SK-N-SH treated with all-trans-retinoic acid at 6 μM for 48 hours (cell line): ENCODE data around the gene CYP3A5.

Experiments used
- CSRNP3 ChIP-seq: fragments of 250-450 bp; sonication (Bioruptor Pico); IDR thresholded peaks from 2 replicates; pipeline ENCODE4 v1.5.1; 2021; ENCODE audit warnings: mild to moderate bottlenecking, moderate library complexity
- ESRRG ChIP-seq: fragments of 250-450 bp; sonication (Bioruptor Pico); IDR thresholded peaks from 2 replicates; pipeline ENCODE4 v1.6.1; 2021; ENCODE audit warnings: mild to moderate bottlenecking
- PATZ1 ChIP-seq: fragments of 250-450 bp; sonication (Bioruptor Pico); IDR thresholded peaks from 2 replicates; pipeline ENCODE4 v1.8.0; 2020; ENCODE audit warnings: mild to moderate bottlenecking, moderate library complexity, borderline replicate concordance
- POU6F1 ChIP-seq: fragments of 250-450 bp; sonication (Bioruptor Pico); IDR thresholded peaks from 2 replicates; pipeline ENCODE4 v1.8.0; 2021; ENCODE audit warnings: low read depth, mild to moderate bottlenecking, moderate library complexity, borderline replicate concordance
- ZNF565 ChIP-seq: fragments of 450-650 bp; formaldehyde crosslinking; conservative IDR thresholded peaks from 2 replicates; pipeline ENCODE4 v1.5.0; 2020; ENCODE audit warnings: low read depth, mild to moderate bottlenecking, moderate library complexity

DNA sequence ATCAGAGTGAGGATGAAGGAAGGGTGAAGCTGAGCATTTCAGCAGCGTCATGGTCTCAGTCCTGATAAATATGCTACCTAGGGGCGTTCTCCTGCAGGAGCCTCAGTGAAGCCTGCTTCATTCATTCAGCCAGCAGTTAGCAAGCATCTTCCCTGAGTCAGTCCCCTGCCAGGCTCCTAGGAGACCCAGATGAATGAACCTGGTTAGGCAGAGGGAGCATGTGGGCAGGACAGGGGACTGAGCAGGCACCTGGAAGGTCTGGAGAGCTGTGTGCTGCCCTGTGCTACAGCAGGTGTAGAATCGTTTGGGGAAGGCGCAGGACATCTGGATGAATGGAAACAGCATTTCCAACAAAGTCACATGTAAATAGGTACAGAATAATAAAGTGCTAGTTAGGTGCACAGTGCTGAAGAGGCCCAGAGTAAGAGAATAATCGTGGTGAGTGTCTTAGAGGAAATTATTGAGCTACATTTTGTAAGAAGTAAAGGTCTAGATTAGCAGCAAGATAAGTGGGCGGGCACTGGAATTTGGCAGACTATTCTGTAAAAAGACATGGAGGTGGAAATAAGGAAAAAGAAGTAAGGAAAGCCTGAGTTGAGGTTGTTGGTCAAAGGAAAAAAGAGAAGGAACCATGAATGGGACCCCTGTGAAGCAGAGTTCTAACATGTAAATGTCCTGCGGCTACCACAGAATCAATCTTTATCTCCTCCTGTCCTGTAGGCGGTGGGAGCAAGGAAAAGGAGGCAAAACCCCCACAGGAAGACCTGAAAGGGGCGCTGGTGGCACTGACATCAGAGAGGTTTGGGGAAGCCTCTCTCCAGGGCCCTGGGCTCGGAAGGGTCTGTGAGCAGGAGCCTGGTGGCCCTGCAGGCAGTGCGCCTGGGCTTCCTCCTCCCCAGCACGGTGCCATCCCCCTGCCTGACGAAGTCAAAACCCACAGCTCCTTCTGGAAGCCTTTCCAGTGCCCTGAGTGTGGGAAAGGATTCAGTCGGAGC, 51.0 kb downstream of the CYP3A5 start:
- no peak for TF ChIP-seq ZNF565 (CRISPR knock-in tag)
- TF ChIP-seq POU6F1 (CRISPR knock-in tag) = no peak
- TF ChIP-seq ESRRG (CRISPR knock-in tag) = no peak
- TF ChIP-seq CSRNP3 (CRISPR knock-in tag) = no peak
- no peak for TF ChIP-seq PATZ1
